Activated CD4-positive, alpha-beta T cell treated with anti-CD3 and anti-CD28 coated beads for 48 hours (primary cell): ENCODE measurements around the gene POLR2L.
A peak's percentile ranks its signal among the peaks of the same experiment; 100 is the strongest.

Experiments
- DNase-seq: peaks from one replicate; pipeline ENCODE4 v3.0.0-alpha.2; 2020

The POLR2L gene

DNA sequence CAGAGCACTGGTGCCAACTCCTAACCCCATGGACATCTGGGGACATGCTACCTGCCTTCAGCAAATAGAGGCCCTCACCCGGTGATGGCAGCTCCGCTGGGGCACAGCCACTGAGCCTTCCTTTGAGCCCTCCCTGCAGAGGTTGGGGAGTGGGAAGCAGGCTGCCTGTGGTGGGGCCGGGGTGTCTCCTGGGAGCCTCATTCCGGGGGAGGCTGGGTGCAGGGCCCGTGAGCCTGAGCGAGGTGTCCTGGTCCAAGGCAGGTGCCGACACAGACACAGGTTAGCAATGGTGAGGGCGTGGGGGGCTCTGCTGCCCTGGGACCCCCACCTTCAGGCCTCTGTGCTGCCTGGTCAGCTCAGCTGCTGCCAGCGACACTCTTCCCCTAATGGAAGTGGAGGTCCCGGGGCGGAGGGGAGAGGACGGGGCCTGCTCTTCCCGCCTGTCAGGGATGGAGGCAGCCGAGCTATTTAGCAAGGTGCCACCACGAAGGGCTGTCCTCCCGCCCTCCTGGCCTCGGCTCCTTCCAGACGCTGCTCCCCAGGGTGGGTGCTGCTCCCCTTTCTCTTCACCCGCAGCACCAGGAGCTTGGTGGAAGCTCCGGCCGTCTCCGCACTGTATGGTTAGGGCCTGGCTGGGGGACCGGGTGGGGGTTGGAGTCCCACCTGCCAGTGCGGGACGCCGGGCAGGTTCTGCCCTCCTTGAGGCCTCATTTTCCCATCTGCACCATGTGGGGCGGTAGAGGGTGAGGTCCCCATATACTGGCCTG is 11.5 kb upstream of the POLR2L start:
- no peak for DNase-seq

DNA sequence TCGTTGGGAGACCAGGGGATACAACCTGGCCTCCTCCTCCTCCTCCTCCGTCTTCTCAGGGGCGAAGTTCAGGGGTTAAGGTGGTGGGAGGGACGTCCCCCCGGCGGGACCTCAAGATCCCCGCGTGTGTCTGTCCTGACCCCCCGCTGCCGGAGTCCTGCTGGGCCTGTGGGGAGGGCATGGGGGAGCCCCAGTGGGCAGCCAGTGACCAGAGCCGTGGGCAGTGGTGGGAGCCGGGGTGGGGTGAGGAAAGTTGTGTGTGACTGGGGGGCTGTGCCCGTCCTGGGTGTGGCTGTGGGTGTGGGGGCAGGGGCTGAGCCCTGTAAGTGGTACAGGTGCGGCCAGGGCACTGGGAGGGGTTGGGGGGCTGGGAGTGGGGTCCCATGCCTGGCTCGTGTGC is 10.4 kb upstream of the POLR2L start:
- no peak for DNase-seq

DNA sequence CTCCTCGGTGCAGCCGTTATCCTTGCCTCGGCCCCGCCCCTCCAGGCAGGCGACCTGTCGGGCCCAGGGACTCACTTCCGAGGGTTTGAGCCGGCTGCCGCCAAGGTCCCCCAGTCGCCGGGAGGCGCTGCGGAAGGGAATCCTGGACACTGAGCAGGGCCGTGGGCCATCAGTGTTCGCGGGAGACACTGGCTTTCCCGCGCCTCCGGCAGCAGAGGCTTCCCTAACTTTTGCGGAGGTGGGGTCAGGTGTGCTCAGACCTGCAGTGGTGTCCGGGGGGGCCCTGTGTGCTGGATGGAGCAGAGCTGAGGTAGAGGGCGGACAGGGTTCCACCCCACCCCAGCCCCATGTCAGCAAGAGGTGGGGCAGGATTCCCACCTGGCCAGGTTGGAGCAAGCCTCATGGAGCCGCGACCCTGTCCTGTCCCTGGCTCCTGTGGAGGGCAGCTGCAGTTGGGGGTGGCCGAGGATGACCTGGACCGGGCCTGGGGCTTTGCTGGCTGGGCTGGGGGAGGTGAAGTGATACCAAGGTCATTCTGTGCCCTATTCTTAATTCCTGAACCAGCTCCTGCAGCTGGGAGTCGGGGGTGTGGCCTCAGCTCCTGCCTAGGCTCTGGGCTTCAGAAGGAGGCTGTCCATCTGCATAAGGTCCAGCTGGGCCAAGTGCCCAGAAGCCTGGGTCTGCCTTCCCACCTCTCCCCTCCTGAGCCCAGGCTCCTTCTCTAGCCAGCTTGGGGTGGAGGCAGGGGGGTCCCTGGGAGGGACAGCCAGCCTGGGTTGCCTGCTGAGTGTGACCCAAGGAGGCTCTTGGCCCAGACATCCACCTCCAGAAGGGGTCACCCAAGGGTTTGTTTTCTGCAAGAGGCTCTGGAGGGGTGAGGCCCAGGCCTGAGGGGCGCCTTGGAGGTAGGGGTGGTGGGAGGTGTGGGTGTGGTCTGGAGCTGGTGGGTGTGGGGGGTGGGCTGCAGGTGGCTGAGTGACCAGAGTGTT is 8.7 kb upstream of the POLR2L start:
- no peak for DNase-seq

DNA sequence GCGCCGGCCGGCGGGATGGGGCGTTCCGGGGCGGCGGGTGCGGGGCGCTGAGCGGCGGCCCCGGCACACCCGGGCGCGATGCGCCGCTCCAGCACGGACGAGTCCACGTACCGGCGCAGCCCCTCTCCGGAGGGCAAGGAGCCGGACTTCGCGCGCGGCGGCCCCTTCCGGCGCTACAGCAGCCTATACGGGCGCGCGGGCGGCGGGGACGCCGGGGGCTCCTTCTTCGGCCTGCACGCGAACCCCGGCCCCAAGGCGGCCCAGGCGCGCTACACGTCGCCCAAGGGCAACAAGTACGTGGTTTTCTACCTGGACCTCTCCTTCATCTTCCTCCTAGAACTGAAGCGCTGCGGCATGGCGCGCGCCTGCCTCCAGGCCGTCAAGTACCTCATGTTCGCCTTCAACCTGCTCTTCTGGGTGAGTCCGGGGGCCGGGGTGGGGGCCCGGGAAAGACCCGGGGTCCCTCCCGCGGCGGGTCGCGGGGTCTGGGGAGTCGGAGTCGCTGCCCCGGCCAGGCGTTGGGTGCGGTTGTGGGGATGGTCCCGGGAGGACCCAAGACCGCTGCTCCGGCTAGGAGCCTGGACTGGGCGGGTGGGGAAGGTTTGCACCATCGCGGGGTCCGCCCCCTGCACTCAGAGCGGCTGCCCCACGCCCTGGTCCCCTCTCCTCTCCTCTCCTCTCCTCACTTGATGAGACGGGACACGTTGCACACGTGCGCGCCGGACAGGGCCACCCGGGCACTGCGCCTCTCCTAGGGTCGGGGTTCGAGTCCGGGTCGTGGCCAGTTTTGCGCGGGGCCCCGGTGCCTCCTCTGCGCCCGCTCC is 7.8 kb upstream of the POLR2L start:
- no peak for DNase-seq

DNA sequence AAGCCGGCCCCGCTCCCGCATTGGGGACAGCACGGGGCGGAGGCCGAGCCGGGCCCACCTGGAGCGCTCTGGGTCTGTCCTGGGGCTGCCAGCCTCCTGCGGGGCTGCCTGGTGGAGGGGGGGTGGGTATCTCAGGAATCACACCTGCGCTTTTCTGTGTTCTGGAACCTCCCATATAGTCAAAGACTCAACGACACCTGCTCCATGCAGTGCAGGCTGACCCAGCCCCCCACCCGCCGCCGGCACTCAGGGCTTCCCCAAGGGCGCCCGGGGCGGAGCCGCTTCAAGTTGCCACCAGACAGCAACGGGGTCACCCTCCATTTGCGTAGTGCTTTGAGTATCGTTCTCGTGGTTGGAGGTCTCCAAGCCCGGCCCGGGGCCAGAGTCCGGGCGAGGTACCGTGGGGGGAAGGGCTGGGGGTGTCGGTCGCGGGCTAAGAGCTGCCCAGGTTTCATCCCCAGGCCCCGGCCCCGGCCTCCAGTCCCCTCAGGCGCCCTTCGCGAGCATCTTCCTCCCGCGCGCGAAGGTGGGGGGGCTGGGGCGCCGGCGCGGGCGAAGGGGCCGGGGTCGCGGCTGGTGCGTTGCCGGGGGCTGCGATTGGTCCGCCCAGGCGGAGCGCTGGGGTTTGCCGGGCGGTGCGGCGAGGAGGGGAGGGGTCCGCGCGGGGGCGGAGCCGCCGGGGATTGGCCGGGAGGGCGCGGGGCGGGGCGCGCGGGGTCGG is 6.9 kb upstream of the POLR2L start:
- DNase-seq: no peak

DNA sequence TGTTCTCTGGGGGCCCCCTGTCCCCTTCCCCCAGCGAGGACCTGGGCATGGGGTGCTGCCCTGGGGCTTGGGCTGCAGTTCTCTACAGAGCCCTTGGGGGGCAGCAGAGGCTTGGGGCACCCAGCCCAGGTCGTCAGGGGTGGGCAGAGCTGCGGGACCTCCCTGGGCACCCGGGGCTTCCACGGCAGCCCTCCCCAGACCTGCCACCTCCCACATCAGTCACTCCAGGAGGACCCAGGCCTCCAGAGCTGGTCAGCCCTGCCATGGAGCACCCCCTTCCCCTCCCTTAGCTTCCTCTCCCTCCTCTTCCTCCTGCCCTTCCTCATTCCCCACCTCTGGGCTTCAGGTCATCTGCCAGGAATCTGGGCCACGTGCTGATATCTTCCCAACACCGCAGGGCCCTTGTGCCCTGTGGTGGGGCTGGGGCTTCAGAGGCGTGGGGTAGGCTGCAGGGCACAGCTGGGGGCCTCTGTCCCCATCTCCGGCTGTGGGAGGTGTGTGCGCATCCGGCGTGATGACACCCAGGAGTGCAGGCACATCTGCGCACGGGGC is 6.1 kb upstream of the POLR2L start:
- DNase-seq: peak; percentile 76

DNA sequence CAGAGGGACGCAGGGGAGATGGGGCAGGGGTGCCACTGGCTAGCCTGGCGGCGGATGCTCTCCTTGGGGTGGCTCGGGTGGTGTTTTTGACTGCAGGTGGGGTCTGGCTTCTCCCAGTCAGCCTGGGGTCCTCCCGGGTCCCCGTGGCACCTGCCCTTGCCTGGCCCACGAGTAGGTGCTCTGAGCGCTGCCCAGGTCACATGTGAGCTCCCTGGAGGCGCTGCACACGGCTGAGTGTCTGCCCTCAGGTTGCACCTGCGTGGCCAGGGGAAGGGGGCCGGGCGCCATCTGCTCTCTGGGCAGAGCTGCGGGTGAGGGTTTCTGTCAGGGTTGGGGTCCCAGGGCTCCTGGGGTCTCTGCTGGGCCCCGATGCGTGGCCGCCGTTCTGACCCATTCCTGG is 5.5 kb upstream of the POLR2L start:
- no peak for DNase-seq

DNA sequence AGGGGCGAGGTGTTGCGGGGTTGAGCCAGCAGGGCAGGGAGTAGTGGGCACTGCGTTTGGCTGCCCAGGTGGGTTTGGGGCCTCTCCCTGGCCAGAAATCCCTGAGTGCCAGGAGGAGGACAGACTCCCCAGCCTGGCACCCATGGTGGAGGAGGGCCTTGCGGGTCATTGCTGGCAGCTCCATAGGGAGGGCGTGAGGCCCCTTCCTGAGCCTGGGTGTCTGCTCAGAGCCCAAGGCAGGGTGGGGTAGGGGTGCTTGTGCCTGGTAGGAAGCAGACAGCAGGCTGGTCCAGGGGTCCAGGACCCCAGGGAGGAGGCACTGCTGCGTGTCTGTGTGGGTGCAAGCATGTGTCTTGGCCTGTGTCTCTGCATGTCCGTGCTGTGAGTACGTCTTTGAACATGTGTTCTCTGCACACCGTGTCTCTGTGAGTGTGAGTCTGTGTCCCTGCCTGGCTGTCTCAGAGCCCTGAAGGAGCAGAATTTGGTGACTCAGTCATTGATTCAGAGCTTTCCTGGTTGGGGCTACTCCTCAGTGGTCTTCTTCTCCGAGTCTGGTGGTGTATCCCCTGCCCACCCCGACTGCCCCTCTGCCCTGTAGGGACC is 4.3 kb upstream of the POLR2L start:
- DNase-seq: no peak

DNA sequence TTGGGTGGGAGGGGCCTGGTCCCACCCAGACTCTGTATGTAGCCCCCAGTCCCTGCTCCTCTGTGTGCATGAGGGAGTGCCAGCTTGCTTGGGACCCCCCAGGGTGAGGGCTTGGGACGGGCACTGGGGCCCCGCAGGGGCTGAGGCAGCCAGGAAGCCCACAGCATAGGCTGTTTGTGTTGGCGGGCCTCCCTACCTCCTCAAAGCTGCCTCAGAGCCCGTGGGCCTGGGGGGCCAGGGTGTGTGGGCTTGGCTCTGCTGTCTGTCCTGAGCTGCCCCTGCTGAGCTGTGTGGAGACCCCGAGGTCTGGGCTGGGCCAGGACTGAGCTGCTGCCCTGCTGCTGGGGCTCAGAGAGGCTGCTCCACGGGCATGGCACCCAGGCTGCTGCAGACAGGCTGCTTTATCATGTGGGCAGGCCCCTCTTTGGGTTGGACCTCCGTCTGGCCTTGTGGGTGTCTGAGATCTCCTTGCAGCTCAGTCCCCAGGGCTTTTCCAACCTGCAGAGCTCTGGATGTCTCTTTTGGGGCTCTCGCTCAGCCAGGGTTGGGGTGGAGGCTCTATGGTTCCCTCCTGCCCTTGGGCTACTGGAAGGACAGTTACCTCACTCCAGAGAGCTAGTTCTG is 3.7 kb upstream of the POLR2L start:
- DNase-seq: no peak

DNA sequence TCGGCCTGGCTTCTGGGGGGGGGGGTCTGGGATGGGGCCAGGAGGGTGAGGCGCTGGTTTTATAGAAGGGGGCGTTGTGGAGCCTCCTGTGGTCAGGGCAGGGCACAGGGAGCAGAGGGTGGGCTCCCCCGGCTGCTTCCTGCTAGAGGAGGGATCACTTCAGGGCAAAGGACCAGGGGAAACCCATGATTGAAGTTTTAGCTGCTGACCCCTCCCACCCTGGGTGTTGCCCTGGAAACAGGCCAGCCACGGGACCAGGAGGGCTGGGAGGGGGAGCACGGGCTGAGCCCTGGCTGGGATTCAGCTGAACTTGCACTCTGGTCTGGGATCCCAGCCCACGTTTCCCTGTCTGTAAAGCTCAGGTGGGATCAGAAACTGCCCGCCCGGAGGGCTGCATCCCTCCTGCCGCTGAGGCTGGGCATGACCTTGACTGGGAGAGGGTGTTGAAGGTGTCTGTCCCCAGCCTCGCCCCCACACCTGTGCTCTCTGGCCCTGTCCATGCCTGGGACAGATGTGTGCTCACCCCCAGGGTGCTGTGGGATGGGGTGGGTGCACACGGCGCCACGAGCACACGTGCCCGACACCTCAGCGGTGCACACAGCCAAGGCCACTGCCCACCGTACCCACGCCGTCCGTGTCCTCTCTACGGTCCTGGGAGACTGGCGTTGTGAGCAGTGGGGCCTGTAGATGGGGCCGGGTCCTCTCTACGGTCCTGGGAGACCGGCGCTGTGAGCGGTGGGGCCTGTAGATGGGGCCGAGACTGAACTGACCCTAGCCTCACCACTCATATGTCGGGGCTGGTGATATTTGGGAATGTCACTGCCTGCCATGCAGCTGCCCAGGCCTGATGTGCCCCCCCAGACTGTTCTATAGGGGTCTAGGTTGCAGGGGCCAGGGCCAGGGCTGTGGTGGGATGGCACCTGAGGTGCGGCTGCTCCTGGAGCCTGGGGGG is 2.6 kb upstream of the POLR2L start:
- DNase-seq: no peak

DNA sequence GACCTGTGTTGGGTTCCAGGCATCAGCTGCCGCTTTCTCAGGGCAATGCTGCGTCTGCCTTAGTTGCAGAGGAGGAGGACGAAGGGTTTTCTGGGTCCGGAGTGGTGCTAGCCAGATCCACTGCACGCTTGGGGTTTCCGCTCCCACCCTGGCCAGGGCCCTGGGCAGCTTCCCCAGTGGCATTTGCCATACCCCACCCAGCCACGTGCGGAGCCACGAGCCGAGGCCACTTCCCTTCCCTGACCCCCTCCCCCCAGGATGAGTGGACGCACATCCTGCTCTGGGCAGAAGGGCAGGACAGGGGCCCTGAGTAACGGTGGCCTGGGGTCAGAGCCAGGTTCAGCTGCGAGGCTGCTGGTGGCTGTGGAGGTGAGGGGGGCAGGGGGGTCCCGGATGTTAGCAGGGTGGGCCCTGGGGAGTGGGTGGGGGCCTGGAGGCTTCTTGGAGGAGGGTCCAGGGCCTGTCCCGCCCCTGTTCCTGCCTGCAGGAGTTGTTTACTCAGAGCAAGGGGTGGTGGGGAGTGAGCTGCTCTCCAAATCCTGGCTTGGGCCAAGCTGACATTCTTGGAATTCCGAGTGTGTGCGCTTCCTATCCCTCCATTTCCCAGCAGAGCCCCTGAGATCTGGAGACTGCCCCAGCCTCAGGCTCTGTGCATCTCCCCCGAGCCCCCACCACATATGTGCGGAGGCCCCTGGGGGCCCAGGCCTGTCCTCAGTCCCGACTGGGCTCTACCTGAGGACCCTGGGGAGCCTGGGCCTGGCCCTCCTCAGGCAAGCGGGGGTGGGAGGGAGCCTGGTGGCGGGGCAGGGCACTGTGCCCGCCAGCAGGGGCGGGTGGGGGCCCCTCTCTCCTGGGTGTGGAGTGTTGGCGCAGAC is 1.7 kb upstream of the POLR2L start:
- DNase-seq: no peak

DNA sequence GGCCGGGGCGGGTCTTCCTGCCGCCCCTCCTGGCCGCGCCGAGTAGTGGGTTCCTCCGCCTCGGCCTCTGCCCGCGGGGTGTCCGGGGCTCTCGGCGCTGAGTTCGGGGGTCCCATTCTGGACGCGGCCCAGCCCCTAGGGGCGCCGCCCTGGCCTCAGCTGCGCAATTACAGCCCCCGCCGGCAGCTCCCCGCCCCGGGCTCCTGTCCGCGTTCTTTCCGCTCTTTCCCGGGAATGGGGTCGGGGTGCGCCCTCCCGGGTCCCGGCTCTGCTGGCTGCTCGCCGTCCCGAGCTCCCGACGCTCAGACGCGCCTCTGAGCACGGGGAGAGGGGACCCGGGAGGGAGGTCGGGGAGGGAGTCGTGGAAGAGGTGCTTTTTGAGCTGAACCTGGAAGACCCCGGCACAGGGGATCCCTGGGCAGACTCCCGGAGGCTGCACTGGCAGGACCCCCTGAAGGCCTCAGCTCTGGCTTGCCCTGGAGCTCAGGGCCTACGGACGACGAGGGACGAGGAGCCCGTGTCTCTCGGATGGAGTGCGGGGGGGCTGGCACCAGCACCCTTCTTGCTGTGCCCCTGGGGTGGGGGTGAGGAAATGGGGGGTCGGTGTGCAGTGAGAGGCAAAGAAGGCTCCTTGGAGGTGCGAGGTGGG is 881 bp upstream of the POLR2L start:
- no peak for DNase-seq

DNA sequence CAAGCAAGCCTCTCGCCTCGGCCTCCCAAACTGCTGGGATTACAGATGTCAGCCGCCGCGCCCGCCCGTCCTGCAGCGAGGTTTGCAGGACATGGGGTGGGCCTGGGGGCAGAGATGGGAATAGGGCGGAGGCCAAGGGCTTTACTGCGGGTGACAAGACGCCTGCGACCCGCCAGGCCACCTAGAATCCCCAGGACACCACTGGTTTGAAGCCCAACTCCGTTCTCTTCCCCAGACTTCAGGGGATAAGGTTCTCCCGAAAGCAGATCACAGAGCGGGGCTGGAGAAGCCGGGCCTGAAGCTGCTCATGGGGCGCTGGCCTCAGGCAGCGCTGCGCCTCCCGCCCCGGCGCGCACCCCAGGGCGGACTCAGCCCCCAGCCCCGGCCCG is 354 bp downstream of the POLR2L start:
- no peak for DNase-seq

DNA sequence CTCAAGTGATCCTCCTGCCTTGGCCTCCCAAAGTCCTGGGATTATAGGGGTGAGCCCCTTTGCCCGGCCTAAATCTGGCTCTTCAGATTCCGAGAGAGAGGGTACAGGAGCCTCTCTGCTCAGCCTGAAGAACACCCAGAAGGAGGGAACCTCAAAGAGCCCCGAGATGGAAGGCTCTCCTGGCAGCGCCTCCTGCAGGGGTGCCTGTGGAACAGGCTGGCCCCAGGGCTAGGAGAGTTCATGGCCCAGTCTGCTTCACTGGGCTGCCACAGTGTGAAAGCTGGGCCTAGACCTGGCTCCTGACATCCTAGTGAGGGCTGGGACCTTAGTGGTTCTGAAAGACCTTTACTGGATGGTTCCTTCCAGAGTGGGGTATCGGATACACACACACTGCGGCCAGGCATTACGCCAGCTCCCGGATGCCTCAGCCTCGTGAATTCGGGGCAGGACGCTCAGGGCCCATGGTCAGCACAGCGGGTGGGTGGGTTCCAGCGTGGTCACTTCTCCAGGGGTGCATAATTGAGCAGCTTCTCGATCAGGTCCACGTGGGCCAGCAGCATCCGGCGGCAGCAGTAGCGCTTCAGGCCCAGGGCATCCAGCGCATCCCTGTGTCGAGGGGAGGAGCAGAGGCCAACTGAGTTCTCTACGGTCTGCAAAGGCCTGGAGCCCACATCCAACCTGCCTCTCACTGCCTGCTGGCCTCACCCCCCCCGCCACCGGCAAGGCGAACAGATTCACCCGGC is 2.3 kb downstream of the POLR2L start:
- DNase-seq: no peak

DNA sequence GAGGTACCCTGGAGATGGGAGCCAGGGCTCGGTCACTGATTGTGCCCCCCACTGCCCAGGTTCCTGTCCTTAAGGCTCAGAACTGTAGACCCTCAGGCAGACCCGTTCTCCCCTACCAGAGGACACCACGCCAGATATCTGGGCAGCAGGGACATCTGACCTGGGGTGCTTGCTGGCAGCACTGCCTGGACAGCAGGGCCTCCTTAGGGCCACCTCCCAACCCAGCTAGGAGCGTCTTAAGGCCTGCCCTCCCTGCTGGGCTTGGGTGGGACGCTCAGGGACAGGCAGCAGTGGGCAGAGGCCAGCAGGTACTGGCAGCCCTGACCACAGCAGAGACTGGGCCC is 3.1 kb downstream of the POLR2L start:
- DNase-seq: no peak

DNA sequence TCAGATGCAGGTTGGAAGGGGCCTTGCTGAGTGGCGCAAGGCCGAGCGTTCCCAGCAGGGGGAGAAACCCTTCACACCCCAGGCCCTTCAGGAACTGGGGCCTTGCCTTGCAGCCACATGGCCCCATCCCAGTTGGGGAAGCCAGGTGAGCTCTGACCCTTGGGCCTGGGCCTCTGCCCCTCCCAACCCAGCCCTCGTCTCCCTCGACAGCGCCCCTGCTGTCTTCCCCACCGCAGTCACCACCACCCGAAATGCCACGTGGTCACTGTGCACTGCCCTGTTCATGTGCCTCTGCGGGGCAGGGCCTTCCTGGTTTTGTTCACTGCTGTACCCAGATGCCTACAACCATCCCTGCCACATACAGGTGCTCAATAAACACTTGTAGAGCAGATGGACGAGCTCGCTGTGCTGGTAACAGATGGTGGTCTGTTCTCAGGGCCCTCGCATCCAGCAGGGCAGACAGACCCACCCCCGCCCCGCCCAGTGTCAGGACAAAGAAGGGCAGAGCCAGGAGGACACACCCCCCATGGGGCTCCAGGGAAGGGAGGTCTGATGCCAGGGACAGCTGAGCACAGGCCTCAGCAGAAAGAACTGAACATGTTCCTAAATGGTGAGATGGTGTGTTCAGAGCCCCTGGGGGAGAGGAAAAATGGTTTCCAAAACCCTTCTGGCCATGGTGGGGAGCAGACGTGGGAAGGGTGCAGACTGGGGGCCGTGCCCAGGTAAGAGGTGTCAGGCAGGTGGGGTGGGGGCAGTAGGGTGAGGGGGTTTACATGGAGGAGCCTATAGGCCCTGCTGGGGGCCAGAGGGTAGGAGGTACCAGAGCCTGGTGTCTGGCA is 3.7 kb downstream of the POLR2L start:
- DNase-seq: no peak

DNA sequence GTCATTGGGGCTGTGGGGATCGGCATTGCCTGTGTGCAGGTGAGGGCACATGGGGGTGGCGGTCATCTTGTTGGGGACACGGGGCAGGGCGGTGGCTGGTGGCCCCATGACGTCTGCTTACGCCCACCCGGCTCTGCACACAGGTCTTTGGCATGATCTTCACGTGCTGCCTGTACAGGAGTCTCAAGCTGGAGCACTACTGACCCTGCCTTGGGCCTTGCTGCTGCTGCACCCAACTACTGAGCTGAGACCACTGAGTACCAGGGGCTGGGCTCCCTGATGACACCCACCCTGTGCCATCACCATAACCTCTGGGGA is 4.4 kb downstream of the POLR2L start:
- no peak for DNase-seq
